Left lung (tissue), 10 donors: ENCODE results near the gene MCCD1. TPM values are rescaled to one million over a fixed set of nuclear protein-coding genes. Genes with fewer than 3 reads are reported as not detected.
"Not testable (repeated sequence)": the region's sequence is repeated elsewhere in the genome, so short reads cannot be mapped to it uniquely, and the experiment has no call there.

Experiments
- ATAC-seq: fragments of 200-7000 bp; cut with Tn5 transposase; one replicate; pipeline ENCODE4 v1.9.1; 2020; ENCODE audit warnings: moderate library complexity
- DNase-seq, 4 donors: peaks; one replicate each; pipeline ENCODE4 v3.0.0-alpha.2; 2013 to 2020
- H3K27ac ChIP-seq, 2 donors: fragments of 200-600 bp; sonication (generic) in 1 of 2; one replicate each; pipeline versions ENCODE4 v1.5.0 to v1.8.0; 2020 to 2021
- H3K27me3 ChIP-seq, 2 donors: fragments of 200-600 bp; sonication (generic) in 1 of 2; one replicate each; pipeline versions ENCODE4 v1.5.0 to v1.8.0; 2020 to 2021
- H3K36me3 ChIP-seq, 2 donors: fragments of 200-600 bp; sonication (generic) in 1 of 2; one replicate each; pipeline versions ENCODE4 v1.5.0 to v1.8.0; 2020 to 2021
- H3K4me1 ChIP-seq, 2 donors: fragments of 200-600 bp; one replicate each; pipeline ENCODE4 v1.8.0; 2021
- H3K4me3 ChIP-seq, 2 donors: fragments of 200-600 bp; sonication (generic) in 1 of 2; one replicate each; pipeline versions ENCODE4 v1.5.0 to v1.8.0; 2020 to 2021; ENCODE audit warnings: mild to moderate bottlenecking in 1 of 2
- H3K9me3 ChIP-seq, 2 donors: fragments of 200-600 bp; sonication (generic) in 1 of 2; one replicate each; pipeline versions ENCODE4 v1.5.0 to v1.8.0; 2020 to 2021
- intact Hi-C, 2 donors: fragments of 100-400 bp; cut with DNase I; formaldehyde crosslinking; loops; one replicate each; pipeline versions ENCODE4 v1.11.2 to v1.14.2; 2022
- polyA plus RNA-seq, 6 donors: library from polyadenylated mRNA; unstranded; fragments of 120-200 nt; gene quantifications; one replicate each; pipeline ENCODE4 v1.2.1, GENCODE V29; 2013; ENCODE audit not compliant: insufficient read length in 6 of 6
- total RNA-seq, 2 donors: library from RNA; stranded (reverse); fragmentation: NEBNext Ultra II Directional; extraction: Animal tissue kit (Norgen Biotek cat#: 25700); gene quantifications; one replicate each; pipeline ENCODE4 v1.2.1, GENCODE V29; 2021
- TF ChIP-seq, protein P1 (sequence below), 2 donors: fragments of 200-600 bp; sonication (generic) in 1 of 2; IDR thresholded peaks; one replicate each; pipeline versions ENCODE4 v1.5.0 to v1.8.0; 2021; ENCODE audit warnings: antibody characterized with exemption in 2 of 2
- donor health status: DM: no; HTN: yes; CAD: no.
- donor health status: DM: no; HTN: no; CAD: no.

Gene MCCD1
- total and polyA plus RNA-seq, 8 donors: 0.23 to 0.27 (median 0.24) TPM; not detected in 5

DNA sequence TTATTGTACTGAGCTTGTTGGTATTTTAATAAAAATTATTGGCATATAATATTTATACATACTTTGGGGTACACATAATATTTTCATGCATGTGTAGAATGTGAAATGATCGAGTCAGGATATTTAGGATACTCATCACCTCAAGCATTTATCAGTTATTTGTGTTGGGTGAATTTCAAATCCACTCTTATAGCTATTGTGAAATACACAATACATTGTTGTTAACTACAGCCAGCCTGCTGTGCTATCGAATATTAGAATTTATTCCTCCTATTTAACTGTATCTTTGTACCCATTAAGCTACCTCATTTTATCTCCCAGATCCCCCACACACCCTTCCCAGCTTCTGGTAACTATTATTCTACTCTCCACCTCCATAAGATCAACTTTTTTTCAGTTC is 45.4 kb upstream of the MCCD1 start:
- Histone ChIP-seq H3K4me1 (no peaks in the 10 kb centered on the region), H3K4me3 (no peak overlapping the region), H3K36me3 (no peaks in the 10 kb centered on the region), H3K9me3 (no peaks in the 10 kb centered on the region), H3K27me3 (no peaks in the 10 kb centered on the region), H3K27ac (no peak overlapping the region)
- DNase-seq: no peak
- TF ChIP-seq, protein P1, sequence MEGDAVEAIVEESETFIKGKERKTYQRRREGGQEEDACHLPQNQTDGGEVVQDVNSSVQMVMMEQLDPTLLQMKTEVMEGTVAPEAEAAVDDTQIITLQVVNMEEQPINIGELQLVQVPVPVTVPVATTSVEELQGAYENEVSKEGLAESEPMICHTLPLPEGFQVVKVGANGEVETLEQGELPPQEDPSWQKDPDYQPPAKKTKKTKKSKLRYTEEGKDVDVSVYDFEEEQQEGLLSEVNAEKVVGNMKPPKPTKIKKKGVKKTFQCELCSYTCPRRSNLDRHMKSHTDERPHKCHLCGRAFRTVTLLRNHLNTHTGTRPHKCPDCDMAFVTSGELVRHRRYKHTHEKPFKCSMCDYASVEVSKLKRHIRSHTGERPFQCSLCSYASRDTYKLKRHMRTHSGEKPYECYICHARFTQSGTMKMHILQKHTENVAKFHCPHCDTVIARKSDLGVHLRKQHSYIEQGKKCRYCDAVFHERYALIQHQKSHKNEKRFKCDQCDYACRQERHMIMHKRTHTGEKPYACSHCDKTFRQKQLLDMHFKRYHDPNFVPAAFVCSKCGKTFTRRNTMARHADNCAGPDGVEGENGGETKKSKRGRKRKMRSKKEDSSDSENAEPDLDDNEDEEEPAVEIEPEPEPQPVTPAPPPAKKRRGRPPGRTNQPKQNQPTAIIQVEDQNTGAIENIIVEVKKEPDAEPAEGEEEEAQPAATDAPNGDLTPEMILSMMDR (IDR thresholded peaks at IDR 0.05): no peak
- intact Hi-C loops: no loop called here
- ATAC-seq: no peak

GRCh38 chr6:31485055-31485454 is 43.7 kb upstream of the MCCD1 start:
- Histone ChIP-seq H3K4me1 (no peaks in the 10 kb centered on the region), H3K27ac (no peak overlapping the region), H3K4me3 (no peak overlapping the region), H3K27me3 (no peaks in the 10 kb centered on the region), H3K36me3 (no peaks in the 10 kb centered on the region), H3K9me3 (no peaks in the 10 kb centered on the region)
- intact Hi-C loops: no loop called here
- TF ChIP-seq, protein P1 (IDR thresholded peaks at IDR 0.05): no peak
- ATAC-seq: no peak
- no peak for DNase-seq

DNA sequence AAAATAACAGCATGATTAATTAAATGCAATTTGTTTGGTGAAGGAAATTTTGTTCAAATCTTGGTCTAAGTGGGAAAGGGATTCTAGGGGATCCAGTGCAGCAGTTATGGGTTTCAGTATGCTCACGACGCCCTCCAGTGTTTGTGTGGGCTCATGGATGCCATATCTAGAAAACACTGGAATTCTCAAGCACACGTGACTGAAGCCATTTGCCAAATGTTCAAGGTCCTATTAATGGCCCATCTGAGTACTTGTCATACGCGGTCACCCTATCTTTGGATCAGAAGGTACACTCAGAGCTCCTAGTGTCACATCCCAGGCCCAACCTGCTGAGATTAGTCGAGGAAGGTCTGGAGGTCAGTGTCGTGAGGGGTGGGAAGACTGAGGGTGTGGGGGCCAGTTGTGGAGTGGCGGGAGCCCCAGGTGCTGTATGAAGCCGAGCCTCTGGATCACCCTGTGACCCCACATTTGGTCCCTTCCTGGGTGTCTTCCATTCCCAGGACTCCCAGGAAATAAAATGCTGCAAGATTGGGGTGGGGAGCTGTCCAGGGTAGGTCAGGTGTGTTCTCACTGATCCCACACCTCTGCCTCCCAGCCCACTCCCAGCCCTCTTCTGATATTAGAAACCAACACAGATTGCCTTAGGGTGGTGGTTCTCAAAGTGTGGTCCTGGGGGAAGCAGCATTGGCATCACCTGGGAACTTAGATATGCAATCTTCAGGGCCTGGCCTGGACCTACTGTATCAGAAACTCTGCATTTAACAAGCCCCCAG is 42.5 kb upstream of the MCCD1 start:
- DNase-seq, H3K9me3 ChIP-seq, H3K27me3 ChIP-seq, intact Hi-C loops, H3K4me1 ChIP-seq, H3K36me3 ChIP-seq, H3K27ac ChIP-seq, H3K4me3 ChIP-seq: not testable (repeated sequence)
- ATAC-seq: peak; percentile 67

GRCh38 chr6:31487674-31488073 is 41.1 kb upstream of the MCCD1 start:
- H3K9me3 ChIP-seq, H3K4me3 ChIP-seq, H3K27ac ChIP-seq, DNase-seq, intact Hi-C loops, H3K27me3 ChIP-seq, ATAC-seq, H3K36me3 ChIP-seq: not testable (repeated sequence)
- peaks cover 0 to 12% of the 10 kb centered on the region in 2 donors for H3K4me1 ChIP-seq

DNA sequence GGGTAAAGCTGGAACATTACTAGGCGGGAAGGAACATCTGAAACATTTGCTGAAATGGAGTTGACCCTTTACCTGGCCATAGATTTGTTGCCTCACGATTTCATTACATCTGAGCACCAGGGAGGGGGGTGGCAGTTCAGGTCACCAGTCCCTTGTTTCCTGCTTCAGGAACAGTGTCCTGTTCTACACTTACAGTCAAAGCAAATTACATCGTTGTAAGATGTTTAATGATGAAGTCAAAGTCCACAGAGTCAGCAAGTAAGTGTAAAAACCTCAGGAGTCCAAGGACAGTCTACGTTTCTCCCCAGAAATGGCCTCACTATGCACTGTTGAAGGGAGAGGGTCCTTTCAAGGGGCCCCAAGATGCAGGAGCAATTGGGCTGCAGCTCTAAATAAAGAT is 39.7 kb upstream of the MCCD1 start:
- no peak overlapping the region for H3K27ac ChIP-seq
- ATAC-seq: no peak
- intact Hi-C loops: no loop called here
- no peaks in the 10 kb centered on the region for H3K9me3 ChIP-seq
- H3K27me3 ChIP-seq: no peaks in the 10 kb centered on the region
- no peaks in the 10 kb centered on the region for H3K36me3 ChIP-seq
- TF ChIP-seq, protein P1 (IDR thresholded peaks at IDR 0.05): no peak
- no peak overlapping the region for H3K4me3 ChIP-seq
- H3K4me1 ChIP-seq: peaks cover 0 to 25% of the 10 kb centered on the region in 2 donors
- no peak for DNase-seq

DNA sequence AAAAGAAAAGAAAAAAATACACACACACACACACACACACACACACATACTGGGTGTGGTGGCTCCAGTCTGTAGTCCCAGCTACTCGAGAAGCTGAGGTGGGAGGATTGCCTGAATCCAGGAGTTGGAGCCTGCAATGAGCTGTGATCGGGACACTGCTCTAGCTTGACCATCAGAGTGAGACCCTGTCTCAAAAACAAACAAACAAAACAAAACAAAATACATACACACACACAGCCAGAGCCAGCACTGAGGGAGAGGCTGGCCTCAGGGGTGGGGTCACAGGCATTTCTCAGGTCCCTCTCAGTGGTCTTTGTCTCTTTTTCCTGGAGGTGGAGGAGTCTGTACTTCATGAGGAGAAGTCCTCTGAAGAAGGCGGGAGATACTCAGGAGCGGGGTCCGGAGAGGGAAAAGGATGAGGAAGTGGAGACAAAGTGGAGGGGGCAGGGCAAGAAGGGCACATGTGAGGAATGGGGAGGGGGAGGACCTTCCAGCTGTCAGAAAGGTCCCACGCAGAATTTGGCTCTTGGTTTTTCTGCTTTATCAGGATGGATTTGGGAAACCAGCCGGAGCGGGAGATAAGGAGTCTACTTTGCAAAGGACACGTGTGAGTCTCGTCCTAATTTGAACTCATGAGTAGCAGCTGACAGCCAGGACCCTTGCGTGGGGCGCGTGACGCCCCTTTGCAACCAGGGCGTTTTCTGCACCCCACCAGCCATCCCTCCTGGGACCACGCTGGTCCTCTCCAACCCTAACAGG is 38.5 kb upstream of the MCCD1 start:
- Histone ChIP-seq H3K27ac (no peak overlapping the region), H3K27me3 (no peaks in the 10 kb centered on the region), H3K4me3 (no peak overlapping the region), H3K36me3 (no peaks in the 10 kb centered on the region), H3K4me1 (peaks cover 0 to 29% of the 10 kb centered on the region in 2 donors), H3K9me3 (no peaks in the 10 kb centered on the region)
- ATAC-seq (no peak), DNase-seq (no peak)
- TF ChIP-seq, protein P1 (IDR thresholded peaks at IDR 0.05): no peak
- intact Hi-C loops: loop anchor here in 1 of 2 donors (10.0 kb wide), 1 partner anchor 105 kb away; the partner anchor contains the start of gene NCR3

- H3K9me3 ChIP-seq, H3K36me3 ChIP-seq, H3K27me3 ChIP-seq, DNase-seq, ATAC-seq: not testable (repeated sequence)
- H3K27ac ChIP-seq: peak overlapping the region in 1 of 2 donors; percentile 90
- intact Hi-C loops: loop anchor here in 1 of 2 donors (10.0 kb wide), 1 partner anchor 101 kb away; the partner anchor contains the start of gene NCR3
- H3K4me1 ChIP-seq: peaks cover 0 to 52% of the 10 kb centered on the region in 2 donors
- peak overlapping the region; percentile 53 to 81 for H3K4me3 ChIP-seq
These were observed 35.2 kb upstream of the MCCD1 start for GRCh38 chr6:31493550-31493874.
